Activated CD8-positive, alpha-beta T cell treated with anti-CD3 and anti-CD28 coated beads, Interleukin-2, amount 10 ng/mL, durations not matched to agents 7 days and 5 days (primary cell): Measurements from ENCODE around the gene ADM2. TPM values are rescaled to one million over a fixed set of nuclear protein-coding genes. Genes with fewer than 3 reads are reported as not detected.

Experiments
- ATAC-seq: fragments of 150-1000 bp; cut with Tn5 transposase; one replicate; pipeline ENCODE4 v1.10.0; 2021; ENCODE audit warnings: moderate library complexity
- CTCF ChIA-PET: fragments of 350-600 bp; sonication (Branson Sonifier 250); formaldehyde crosslinking; loops from one replicate; lab custom pipeline; 2021; ENCODE audit warnings: antibody characterized with exemption; lab: Charles Lee
- POLR2A ChIA-PET: fragments of 350-600 bp; sonication (Branson Sonifier 250); formaldehyde crosslinking; loops from one replicate; lab custom pipeline; 2021; ENCODE audit warnings: antibody characterized with exemption; lab: Charles Lee
- DNase-seq: peaks from one replicate; pipeline ENCODE4 v3.0.0-alpha.2; 2020
- H3K27ac Mint-ChIP-seq: one replicate; pipeline ENCODE4 v1.8.0; 2021; ENCODE audit warnings: mild to moderate bottlenecking, mixed read lengths
- H3K27me3 Mint-ChIP-seq: one replicate; pipeline ENCODE4 v1.8.0; 2021; ENCODE audit warnings: low read depth, mixed read lengths
- H3K36me3 Mint-ChIP-seq: one replicate; pipeline ENCODE4 v1.8.0; 2021; ENCODE audit warnings: low read depth, mixed read lengths
- H3K4me1 Mint-ChIP-seq: one replicate; pipeline ENCODE4 v1.8.0; 2021; ENCODE audit warnings: low read depth, mixed read lengths
- H3K4me3 Mint-ChIP-seq: one replicate; pipeline ENCODE4 v1.8.0; 2021; ENCODE audit warnings: mild to moderate bottlenecking, mixed read lengths
- H3K9me3 Mint-ChIP-seq: one replicate; pipeline ENCODE4 v1.8.0; 2022; ENCODE audit warnings: mixed read lengths; ENCODE audit not compliant: insufficient read depth
- total RNA-seq, 2 experiments: library from RNA; stranded (reverse); gene quantifications; one replicate each; pipeline ENCODE4 v1.2.3, GENCODE V29; 2021

ADM2 gene
- total RNA-seq, 2 experiments from 2014 or later: 4.1 to 4.2 TPM

DNA sequence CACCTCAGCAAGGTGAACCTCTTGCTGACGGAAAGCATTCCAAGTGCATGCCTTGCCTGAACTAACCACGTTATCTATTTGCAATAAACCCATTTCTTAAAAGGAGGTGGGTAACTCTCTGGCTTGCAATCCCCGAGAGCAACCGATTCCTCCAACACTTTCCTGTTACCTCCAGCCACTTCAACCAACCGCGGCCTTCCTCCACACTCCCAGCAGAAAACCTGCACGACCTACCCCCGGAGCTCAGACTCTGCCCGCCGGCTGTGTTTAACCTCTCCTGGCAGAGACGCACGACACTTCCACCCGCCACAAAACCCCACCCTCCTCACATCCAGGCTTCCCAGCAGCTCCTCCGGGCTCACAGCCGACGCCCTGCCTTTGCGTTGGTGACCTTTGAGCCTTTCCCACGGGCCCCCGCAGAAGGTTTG lies 43.3 kb downstream of the ADM2 start:
- Mint-ChIP-seq H3K27ac (peak overlapping the region; percentile 95), H3K4me3 (peak overlapping the region; percentile 97), H3K27me3 (no peaks in the 10 kb centered on the region), H3K9me3 (no peaks in the 10 kb centered on the region), H3K36me3 (peaks cover 45% of the 10 kb centered on the region), H3K4me1 (peaks cover 45% of the 10 kb centered on the region)
- ChIA-PET CTCF (interaction anchor here (0.8 to 6.5 kb wide), 15 partner anchors 9 to 282 kb away, joined by 3 to 116 read pairs (median 17); partner anchors contain the start of genes ARSA, LMF2, NCAPH2 and SBF1), POLR2A (interaction anchor here (1.0 to 8.7 kb wide), 16 partner anchors 10 to 273 kb away, joined by 3 to 335 read pairs (median 10); partner anchors contain the start of genes ARSA, CHKB, CPT1B and HDAC10)
- ATAC-seq (no peak), DNase-seq (no peak)

DNA sequence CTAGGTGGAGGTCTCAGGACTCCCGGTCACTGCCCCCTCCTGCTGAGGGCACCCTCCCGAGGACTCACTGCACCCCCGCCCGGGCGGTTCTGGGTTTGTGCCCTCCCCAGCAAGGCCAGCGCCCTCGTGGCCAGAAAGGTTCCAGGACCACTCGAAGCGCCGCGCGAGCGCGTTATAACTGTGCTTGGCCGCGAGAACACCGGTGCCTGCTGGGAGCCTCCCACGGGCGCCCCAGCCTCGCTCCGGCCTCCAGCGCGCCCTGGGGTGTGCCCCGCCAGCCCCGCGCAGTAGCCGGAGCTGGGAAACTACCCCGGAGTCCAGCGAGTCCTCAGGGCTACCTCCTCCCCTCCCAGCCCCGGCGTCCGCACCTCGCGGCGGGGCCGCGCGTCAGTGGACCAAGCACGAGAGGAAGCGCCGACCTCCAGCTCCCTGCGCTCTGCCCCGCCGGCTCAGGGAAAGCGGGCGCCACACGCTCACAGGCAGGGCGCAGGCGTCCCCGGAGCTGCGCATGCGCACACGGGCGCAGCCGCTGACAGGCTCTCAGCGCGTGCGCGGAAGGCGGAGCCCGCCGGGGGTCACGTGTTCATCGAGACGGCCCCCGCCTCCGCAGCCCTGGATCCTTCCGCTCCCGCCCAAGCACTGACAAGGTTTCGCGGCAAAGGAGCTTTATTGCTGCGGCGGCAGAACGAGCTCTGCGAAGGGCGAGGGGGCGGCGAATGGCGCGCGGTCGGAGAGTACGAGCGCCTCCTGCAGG lies 43.9 kb downstream of the ADM2 start, which contains the start of gene SCO2:
SCO2 (minus strand) TSS at position 495 of the 754 bp plus-strand sequence. CDS start 1,187 bp downstream, outside the sequence.
- POLR2A ChIA-PET: interaction anchor here (0.8 to 8.7 kb wide), 40 partner anchors 8 to 338 kb away, joined by 3 to 335 read pairs (median 4); partner anchors contain the start of genes ARSA, CHKB, CPT1B and HDAC10
- Mint-ChIP-seq H3K9me3 (no peaks in the 10 kb centered on the region), H3K4me1 (peaks cover 45% of the 10 kb centered on the region), H3K4me3 (peak within 1 kb of the TSS; percentile 97), H3K27me3 (no peaks in the 10 kb centered on the region), H3K27ac (peak within 1 kb of the TSS; percentile 95), H3K36me3 (peaks cover 43% of the 10 kb centered on the region)
- DNase-seq (peak; percentile 98), ATAC-seq (peak; percentile 62)
- CTCF ChIA-PET: interaction anchor here (0.7 to 6.5 kb wide), 42 partner anchors 10 to 420 kb away, joined by 3 to 116 read pairs (median 6); partner anchors contain the start of genes ARSA, CHKB, HDAC10 and KLHDC7B

GRCh38 chr22:50525858-50526107 lies 44.4 kb downstream of the ADM2 start:
- peaks cover 45% of the 10 kb centered on the region for H3K4me1 Mint-ChIP-seq
- H3K9me3 Mint-ChIP-seq: no peaks in the 10 kb centered on the region
- H3K27me3 Mint-ChIP-seq: no peaks in the 10 kb centered on the region
- POLR2A ChIA-PET: interaction anchor here (0.8 to 8.7 kb wide), 39 partner anchors 8 to 339 kb away, joined by 3 to 335 read pairs (median 5); partner anchors contain the start of genes ARSA, CHKB, CPT1B and HDAC10
- DNase-seq (no peak), ATAC-seq (no peak)
- CTCF ChIA-PET: interaction anchor here (0.7 to 6.5 kb wide), 41 partner anchors 10 to 420 kb away, joined by 3 to 116 read pairs (median 6); partner anchors contain the start of genes ARSA, CHKB, HDAC10 and KLHDC7B
- peak overlapping the region; percentile 83 for H3K27ac Mint-ChIP-seq
- H3K4me3 Mint-ChIP-seq: peak overlapping the region; percentile 97
- peaks cover 38% of the 10 kb centered on the region for H3K36me3 Mint-ChIP-seq

- Mint-ChIP-seq H3K36me3 (peaks cover 41% of the 10 kb centered on the region), H3K4me1 (peaks cover 45% of the 10 kb centered on the region), H3K4me3 (peak overlapping the region; percentile 80), H3K27me3 (no peaks in the 10 kb centered on the region), H3K27ac (peak overlapping the region; percentile 91), H3K9me3 (no peaks in the 10 kb centered on the region)
- DNase-seq (peak; percentile 90), ATAC-seq (peak; percentile 43)
- CTCF ChIA-PET: interaction anchor here (0.7 to 6.5 kb wide), 36 partner anchors 11 to 421 kb away, joined by 3 to 116 read pairs (median 9); partner anchors contain the start of genes ARSA, CHKB, HDAC10 and KLHDC7B
- POLR2A ChIA-PET: interaction anchor here (0.8 to 8.7 kb wide), 36 partner anchors 9 to 566 kb away, joined by 3 to 335 read pairs (median 8); partner anchors contain the start of genes ARSA, CHKB, CPT1B and HDAC10
Measured at GRCh38 chr22:50526108-50526833, 44.9 kb downstream of the ADM2 start.

- Mint-ChIP-seq H3K36me3 (peaks cover 41% of the 10 kb centered on the region), H3K9me3 (no peaks in the 10 kb centered on the region), H3K27ac (peak overlapping the region; percentile 91), H3K4me1 (peaks cover 45% of the 10 kb centered on the region), H3K4me3 (peak overlapping the region; percentile 80), H3K27me3 (no peaks in the 10 kb centered on the region)
- CTCF ChIA-PET: interaction anchor here (1.7 to 6.5 kb wide), 7 partner anchors 11 to 93 kb away, joined by 4 to 116 read pairs (median 38); partner anchors contain the start of genes KLHDC7B, LMF2 and NCAPH2
- POLR2A ChIA-PET: interaction anchor here (0.7 to 8.7 kb wide), 7 partner anchors 12 to 567 kb away, joined by 3 to 335 read pairs (median 58); partner anchors contain the start of genes CHKB, KLHDC7B, LMF2 and NCAPH2
- DNase-seq (peak; percentile 66), ATAC-seq (no peak)
Measured at GRCh38 chr22:50526834-50527801, 45.8 kb downstream of the ADM2 start.

DNA sequence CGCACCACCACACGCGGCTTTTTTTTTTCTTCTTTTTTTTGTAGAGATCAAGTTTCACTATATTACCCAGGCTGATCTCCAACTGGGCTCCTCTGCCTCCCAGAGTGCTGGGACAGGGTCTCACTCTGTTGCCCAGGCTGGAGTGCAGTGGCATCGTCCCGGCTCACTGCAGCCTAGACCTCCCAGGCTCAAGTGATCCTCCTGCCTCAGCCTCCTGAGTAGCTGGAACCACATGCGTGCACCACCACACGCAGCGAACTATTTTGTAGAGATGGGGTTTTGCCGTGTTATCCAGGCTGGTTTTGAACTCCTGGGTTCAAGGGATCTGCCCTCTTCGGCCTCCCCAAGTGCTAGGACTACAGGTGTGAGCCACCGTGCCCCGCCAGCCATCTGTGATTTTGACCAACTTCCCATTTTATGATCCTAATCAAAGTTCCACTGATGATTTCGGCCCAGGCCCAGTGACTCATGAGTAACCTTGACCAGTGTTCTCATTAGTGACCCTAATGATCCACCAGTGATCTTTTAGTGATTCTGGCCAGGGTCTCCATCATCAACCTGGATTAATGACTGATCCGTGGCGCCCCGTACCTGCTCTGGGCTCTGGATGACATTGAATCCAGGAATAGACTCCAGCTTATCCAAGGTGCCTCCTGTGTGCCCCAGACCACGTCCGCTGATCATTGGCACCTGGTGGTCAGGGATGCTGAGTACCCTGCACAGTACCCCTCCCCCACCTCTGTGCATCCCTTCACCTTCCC lies 46.8 kb downstream of the ADM2 start:
- ChIA-PET CTCF (interaction anchor here (1.2 to 6.5 kb wide), 7 partner anchors 10 to 276 kb away, joined by 3 to 116 read pairs (median 21); partner anchors contain the start of genes KLHDC7B, LMF2 and NCAPH2), POLR2A (interaction anchor here (0.7 to 8.7 kb wide), 6 partner anchors 11 to 92 kb away, joined by 5 to 335 read pairs (median 62); partner anchors contain the start of genes CHKB, KLHDC7B, LMF2 and NCAPH2)
- no peaks in the 10 kb centered on the region for H3K27me3 Mint-ChIP-seq
- H3K36me3 Mint-ChIP-seq: peaks cover 44% of the 10 kb centered on the region
- peak overlapping the region; percentile 91 for H3K27ac Mint-ChIP-seq
- ATAC-seq: no peak
- peaks cover 49% of the 10 kb centered on the region for H3K4me1 Mint-ChIP-seq
- peak overlapping the region; percentile 80 for H3K4me3 Mint-ChIP-seq
- H3K9me3 Mint-ChIP-seq: no peaks in the 10 kb centered on the region
- no peak for DNase-seq

DNA sequence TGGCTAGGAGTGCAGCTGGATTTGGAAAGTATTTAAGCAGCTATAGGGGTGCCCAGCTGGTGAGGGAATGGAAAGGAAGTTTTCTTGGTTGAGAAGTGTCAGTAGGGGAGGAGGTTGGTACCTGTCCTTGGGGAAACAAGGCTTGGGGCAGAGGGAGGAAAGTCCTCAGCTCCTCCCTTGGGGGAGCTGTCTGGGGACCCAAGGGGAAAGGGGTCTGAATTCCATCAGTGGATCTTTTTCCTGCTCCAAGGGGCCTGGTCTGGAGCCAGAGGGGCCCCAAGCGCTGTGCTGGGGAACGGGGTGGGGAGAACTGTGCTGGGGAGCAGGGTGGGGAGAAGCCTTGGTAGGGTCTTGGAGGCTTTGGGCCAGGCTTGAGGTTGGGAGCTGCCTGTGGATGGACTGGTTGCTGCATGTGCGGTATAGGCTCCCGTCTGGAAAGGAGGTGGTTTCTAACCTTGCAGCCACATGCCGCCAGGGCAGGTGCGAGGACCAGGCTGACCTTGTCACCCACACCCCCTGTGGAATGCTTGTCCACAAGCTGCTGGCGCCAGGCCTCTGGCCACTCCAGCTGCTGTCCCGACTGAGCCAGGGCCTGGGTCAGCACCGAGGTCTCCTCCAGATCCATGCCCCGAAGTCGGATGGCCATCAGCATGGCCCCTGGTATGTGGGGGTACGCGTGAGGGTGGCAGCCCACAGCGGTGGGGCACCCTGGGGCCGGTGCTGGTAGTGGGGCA lies 47.5 kb downstream of the ADM2 start:
- ATAC-seq: no peak
- Mint-ChIP-seq H3K4me3 (peak overlapping the region; percentile 80), H3K4me1 (peaks cover 51% of the 10 kb centered on the region), H3K36me3 (peaks cover 40% of the 10 kb centered on the region), H3K27me3 (no peaks in the 10 kb centered on the region), H3K27ac (peak overlapping the region; percentile 91), H3K9me3 (no peaks in the 10 kb centered on the region)
- DNase-seq: no peak
- CTCF ChIA-PET: interaction anchor here (0.6 to 6.5 kb wide), 7 partner anchors 9 to 277 kb away, joined by 3 to 116 read pairs (median 4); partner anchors contain the start of genes LMF2 and NCAPH2
- POLR2A ChIA-PET: interaction anchor here (1.0 to 8.7 kb wide), 6 partner anchors 10 to 92 kb away, joined by 3 to 335 read pairs (median 62); partner anchors contain the start of genes KLHDC7B, LMF2, NCAPH2 and SYCE3

DNA sequence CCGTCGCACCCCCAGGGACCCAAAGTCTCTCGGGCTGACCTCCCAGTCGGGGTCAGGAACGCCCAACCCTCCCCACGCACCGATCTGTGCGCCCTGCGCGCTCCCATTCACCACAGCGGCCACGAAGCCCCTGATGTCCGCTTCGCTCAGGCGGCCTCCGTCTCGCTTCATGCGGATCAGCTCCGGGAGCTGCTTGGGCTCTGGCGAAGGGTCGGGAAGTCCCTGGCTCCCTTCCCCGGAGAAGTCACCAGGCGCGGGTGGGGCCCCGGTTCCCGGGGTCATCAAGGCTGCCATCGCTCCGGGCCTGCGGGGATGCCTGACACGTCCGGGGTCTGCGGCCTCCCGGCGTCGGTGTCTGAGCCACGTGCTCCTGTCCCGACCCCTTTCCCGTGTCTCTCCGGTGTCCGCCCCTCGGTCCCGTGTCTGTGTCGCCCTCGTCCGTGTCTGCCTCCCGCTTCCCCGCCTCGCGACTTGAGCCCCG lies 48.1 kb downstream of the ADM2 start:
- ATAC-seq (no peak), DNase-seq (no peak)
- Mint-ChIP-seq H3K4me3 (peak overlapping the region; percentile 80), H3K9me3 (no peaks in the 10 kb centered on the region), H3K4me1 (peaks cover 52% of the 10 kb centered on the region), H3K36me3 (peaks cover 41% of the 10 kb centered on the region), H3K27ac (peak overlapping the region; percentile 91), H3K27me3 (no peaks in the 10 kb centered on the region)
- POLR2A ChIA-PET: interaction anchor here (0.6 to 8.7 kb wide), 11 partner anchors 10 to 170 kb away, joined by 3 to 335 read pairs (median 5); partner anchors contain the start of genes KLHDC7B, LMF2, NCAPH2 and SYCE3
- CTCF ChIA-PET: interaction anchor here (0.6 to 6.5 kb wide), 6 partner anchors 8 to 277 kb away, joined by 3 to 116 read pairs (median 4); partner anchors contain the start of gene SYCE3
